ENCODE measurements around the gene SEPTIN12.

The SEPTIN12 gene

GRCh38 chr16:4792951-4793513 lies 4.9 kb upstream of the SEPTIN12 start:
- Histone ChIP-seq H3K9me2 (replicated peaks; ENCODE audit: control insufficient read depth, low read length) (no peaks in the 10 kb centered on the region), H4K20me1 (ENCODE audit: control insufficient read depth, insufficient read depth, low read depth, low read length) (no peaks in the 10 kb centered on the region), H3K36me3 (ENCODE audit: control insufficient read depth, low read length) (no peaks in the 10 kb centered on the region), H3K4me3 (ENCODE audit: low read length) (no peak overlapping the region), H3K4me1 (ENCODE audit: control insufficient read depth, low read length) (no peaks in the 10 kb centered on the region), H3K79me2 (ENCODE audit: control insufficient read depth, low read length) (no peaks in the 10 kb centered on the region), H3K27ac (ENCODE audit: low read depth, low read length) (no peak overlapping the region), H3K4me2 (ENCODE audit: low read length) (no peak overlapping the region), H3F3A (ENCODE audit: control insufficient read depth, insufficient read depth) (no peaks in the 10 kb centered on the region), H3K27me3 (ENCODE audit: control insufficient read depth, low read length) (no peaks in the 10 kb centered on the region), H3K9me3 (ENCODE audit: control insufficient read depth, insufficient read depth, low read length) (no peaks in the 10 kb centered on the region)
- TF ChIP-seq, protein P1, sequence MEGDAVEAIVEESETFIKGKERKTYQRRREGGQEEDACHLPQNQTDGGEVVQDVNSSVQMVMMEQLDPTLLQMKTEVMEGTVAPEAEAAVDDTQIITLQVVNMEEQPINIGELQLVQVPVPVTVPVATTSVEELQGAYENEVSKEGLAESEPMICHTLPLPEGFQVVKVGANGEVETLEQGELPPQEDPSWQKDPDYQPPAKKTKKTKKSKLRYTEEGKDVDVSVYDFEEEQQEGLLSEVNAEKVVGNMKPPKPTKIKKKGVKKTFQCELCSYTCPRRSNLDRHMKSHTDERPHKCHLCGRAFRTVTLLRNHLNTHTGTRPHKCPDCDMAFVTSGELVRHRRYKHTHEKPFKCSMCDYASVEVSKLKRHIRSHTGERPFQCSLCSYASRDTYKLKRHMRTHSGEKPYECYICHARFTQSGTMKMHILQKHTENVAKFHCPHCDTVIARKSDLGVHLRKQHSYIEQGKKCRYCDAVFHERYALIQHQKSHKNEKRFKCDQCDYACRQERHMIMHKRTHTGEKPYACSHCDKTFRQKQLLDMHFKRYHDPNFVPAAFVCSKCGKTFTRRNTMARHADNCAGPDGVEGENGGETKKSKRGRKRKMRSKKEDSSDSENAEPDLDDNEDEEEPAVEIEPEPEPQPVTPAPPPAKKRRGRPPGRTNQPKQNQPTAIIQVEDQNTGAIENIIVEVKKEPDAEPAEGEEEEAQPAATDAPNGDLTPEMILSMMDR (IDR thresholded peaks at IDR 0.05; ENCODE audit: low read depth, low read length, poor library complexity, severe bottlenecking) = no peak

- no peaks in the 10 kb centered on the region for H3K4me1 ChIP-seq (ENCODE audit: control insufficient read depth, low read length)
These were observed 2.7 kb upstream of the SEPTIN12 start for GRCh38 chr16:4790871-4791270.

DNA sequence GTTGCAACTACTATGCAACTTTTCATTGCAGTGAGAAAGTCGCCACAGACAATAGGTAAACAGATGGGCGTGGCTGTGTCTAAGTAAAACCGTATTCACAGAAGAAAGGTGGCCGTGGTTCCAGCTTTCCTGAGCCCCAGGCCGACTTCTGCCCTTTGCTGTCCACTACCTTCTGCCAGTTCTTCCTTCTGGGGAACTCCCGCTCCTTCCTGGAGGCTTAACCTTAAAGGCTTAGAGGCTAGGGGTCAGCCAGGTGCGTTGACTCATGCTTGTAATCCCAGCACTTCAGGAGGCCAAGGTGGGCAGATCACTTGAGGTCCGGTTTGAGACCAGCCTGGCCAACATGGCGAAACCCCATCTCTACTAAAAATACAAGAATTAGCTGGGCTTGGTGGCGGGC lies 2.1 kb upstream of the SEPTIN12 start:
- H4K20me1 ChIP-seq (ENCODE audit: control insufficient read depth, insufficient read depth, low read depth, low read length) = no peaks in the 10 kb centered on the region
- no peaks in the 10 kb centered on the region for H3K4me1 ChIP-seq (ENCODE audit: control insufficient read depth, low read length)
- H3K27ac ChIP-seq (ENCODE audit: low read depth, low read length) = no peak overlapping the region
- no peaks in the 10 kb centered on the region for H3F3A ChIP-seq (ENCODE audit: control insufficient read depth, insufficient read depth)
- H3K79me2 ChIP-seq (ENCODE audit: control insufficient read depth, low read length) = no peaks in the 10 kb centered on the region
- TF ChIP-seq, protein P1 (IDR thresholded peaks at IDR 0.05; ENCODE audit: low read depth, low read length, poor library complexity, severe bottlenecking) = no peak
- no peak for TF ChIP-seq EZH2phosphoT487 (IDR thresholded peaks at IDR 0.05; ENCODE audit: borderline replicate concordance, low read length)
- H3K9me2 ChIP-seq (replicated peaks; ENCODE audit: control insufficient read depth, low read length) = no peaks in the 10 kb centered on the region
- H3K4me3 ChIP-seq (ENCODE audit: low read length) = no peak overlapping the region
- H3K27me3 ChIP-seq (ENCODE audit: control insufficient read depth, low read length) = no peaks in the 10 kb centered on the region
- no peaks in the 10 kb centered on the region for H3K9me3 ChIP-seq (ENCODE audit: control insufficient read depth, insufficient read depth, low read length)
- H3K36me3 ChIP-seq (ENCODE audit: control insufficient read depth, low read length) = no peaks in the 10 kb centered on the region
- H3K4me2 ChIP-seq (ENCODE audit: low read length) = no peak overlapping the region

More at GRCh38 chr16:4790871-4791270, 2.7 kb upstream of the SEPTIN12 start:
- no peaks in the 10 kb centered on the region for H3K79me2 ChIP-seq (ENCODE audit: control insufficient read depth, low read length)
- H3K27me3 ChIP-seq (ENCODE audit: control insufficient read depth, low read length) = no peaks in the 10 kb centered on the region
- H3K4me2 ChIP-seq (ENCODE audit: low read length) = no peak overlapping the region
- H4K20me1 ChIP-seq (ENCODE audit: control insufficient read depth, insufficient read depth, low read depth, low read length) = no peaks in the 10 kb centered on the region
- TF ChIP-seq, protein P1 (IDR thresholded peaks at IDR 0.05; ENCODE audit: low read depth, low read length, poor library complexity, severe bottlenecking) = no peak
- TF ChIP-seq EZH2phosphoT487 (IDR thresholded peaks at IDR 0.05; ENCODE audit: borderline replicate concordance, low read length) = no peak
- H3K4me3 ChIP-seq (ENCODE audit: low read length) = no peak overlapping the region
- no peaks in the 10 kb centered on the region for H3K36me3 ChIP-seq (ENCODE audit: control insufficient read depth, low read length)
- no peak overlapping the region for H3K27ac ChIP-seq (ENCODE audit: low read depth, low read length)
- no peaks in the 10 kb centered on the region for H3K9me3 ChIP-seq (ENCODE audit: control insufficient read depth, insufficient read depth, low read length)
- no peaks in the 10 kb centered on the region for H3F3A ChIP-seq (ENCODE audit: control insufficient read depth, insufficient read depth)
- no peaks in the 10 kb centered on the region for H3K9me2 ChIP-seq (replicated peaks; ENCODE audit: control insufficient read depth, low read length)

Data from DOHH2 (cell line).